HG02571 (cell line): ENCODE data around the gene HMOX1.
"Not testable (repeated sequence)": the region's sequence is repeated elsewhere in the genome, so short reads cannot be mapped to it uniquely, and the experiment has no call there.

Experiments used
- ATAC-seq: cut with Tn5 transposase; IDR thresholded peaks from one replicate; pipeline ENCODE4 v1.9.1; 2021; ENCODE audit warnings: mild to moderate bottlenecking, moderate library complexity; ENCODE audit not compliant: unreplicated experiment

HMOX1 gene

DNA sequence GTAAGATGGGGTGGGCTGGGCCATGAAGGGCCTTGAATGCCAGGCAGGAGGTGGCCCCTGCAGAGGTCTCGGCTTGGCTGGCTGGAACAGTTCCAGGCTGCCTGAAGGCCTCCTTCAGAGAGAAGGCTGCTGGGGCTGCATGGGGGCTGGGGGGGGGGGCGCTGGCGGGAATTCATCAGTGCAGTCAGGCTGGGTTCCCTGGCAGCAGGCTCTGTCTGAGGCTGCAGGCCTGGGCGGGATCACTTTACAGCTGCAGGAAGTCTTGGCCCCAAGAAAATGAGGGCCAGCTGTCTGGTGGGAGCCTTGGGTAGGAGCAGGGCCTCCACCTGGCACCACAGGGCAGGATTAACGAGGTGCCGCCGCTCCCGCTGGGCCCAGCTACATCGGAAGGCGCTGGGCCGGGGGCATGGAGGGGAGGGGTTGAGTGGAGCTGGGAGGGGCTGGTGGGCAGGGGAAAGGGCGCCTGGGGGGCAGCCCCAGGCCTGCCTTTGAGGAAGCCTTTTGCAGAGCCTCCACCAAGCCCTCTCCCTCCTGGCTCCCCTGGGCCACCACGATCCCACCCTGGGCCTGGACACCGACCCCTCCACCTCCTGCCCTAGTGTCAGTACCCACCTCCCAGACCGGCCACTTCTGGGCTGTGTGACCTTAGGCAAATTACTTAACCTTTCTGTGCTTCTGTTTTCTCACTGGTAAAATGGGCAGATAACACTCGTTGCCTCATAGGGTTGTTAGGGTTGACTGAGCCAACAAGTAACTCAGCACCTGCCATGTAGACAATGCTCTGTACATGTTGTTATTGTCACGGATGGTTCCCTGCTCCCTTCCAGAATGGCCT, 31.0 kb upstream of the HMOX1 start:
- no peak for ATAC-seq

DNA sequence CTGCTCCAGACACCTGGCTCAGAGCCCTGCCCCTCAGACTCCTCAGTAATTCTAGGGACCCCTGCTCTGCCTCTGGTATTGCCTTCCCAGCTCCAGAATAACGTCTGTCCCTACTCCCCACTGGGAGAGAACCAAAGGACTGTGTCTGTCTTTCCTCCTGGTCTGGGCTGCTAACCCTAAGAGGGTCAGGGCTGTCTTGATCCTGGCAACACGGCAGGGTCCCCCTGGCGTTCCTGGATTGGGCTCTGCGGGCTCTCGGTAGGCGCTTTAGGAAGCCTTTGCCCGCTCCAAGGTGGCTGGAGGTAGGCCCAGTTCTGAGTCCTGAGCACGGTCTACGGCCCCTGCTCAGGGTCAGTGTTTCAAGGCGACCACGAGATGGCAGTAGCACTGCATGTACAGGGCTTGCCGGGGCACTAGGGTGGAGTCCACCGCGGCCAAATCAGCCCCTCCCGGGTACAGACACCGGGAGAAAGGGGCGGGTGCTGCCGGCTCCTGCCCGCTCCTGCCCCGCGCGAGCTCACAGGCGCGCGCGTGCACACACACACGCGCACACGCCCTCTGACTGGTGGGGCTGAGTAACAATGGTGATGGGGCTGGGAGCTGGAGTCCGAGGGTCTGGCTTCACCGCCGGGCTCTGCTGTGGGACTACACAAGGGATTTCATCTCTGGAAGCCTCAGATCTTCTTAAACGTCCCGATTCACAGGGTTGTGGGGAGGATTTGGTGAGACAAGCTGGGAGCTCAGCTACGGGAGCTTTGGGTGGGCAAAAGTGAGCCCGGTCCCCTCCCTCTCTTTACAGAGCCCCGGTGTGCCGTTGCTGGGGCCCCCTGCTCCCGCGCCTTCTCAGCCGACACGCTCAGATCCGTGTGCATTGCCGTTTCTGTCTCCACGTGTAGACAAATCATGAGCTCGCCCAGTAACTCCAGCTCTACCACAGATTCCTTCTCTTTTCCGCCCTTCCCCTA, 30.1 kb upstream of the HMOX1 start:
- no peak for ATAC-seq

GRCh38 chr22:35352214-35353111, 28.4 kb upstream of the HMOX1 start:
- ATAC-seq = peak; percentile 39

GRCh38 chr22:35353318-35353717, 27.6 kb upstream of the HMOX1 start:
- no peak for ATAC-seq

DNA sequence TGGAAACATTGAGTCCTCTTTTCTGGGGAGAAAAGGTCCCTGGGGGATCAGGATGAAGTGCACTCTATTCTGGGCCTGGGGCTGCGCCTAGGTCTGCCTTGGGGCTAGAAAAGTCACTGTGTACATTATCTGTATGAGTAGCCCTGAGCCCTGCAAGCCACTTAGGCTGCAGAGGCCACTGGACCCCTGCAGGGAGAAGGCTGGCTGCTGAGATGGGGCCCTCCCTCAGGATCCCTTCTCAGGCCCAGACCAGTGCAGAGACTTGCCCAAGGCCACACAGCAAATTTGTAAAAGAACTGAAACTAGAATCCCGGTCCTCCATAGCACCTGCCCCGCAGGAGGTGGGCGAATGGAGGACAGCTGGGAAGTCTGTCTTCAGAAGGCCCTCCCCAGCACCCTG, 26.8 kb upstream of the HMOX1 start:
- ATAC-seq = no peak

GRCh38 chr22:35357883-35358621, 22.8 kb upstream of the HMOX1 start:
- ATAC-seq = no peak

DNA sequence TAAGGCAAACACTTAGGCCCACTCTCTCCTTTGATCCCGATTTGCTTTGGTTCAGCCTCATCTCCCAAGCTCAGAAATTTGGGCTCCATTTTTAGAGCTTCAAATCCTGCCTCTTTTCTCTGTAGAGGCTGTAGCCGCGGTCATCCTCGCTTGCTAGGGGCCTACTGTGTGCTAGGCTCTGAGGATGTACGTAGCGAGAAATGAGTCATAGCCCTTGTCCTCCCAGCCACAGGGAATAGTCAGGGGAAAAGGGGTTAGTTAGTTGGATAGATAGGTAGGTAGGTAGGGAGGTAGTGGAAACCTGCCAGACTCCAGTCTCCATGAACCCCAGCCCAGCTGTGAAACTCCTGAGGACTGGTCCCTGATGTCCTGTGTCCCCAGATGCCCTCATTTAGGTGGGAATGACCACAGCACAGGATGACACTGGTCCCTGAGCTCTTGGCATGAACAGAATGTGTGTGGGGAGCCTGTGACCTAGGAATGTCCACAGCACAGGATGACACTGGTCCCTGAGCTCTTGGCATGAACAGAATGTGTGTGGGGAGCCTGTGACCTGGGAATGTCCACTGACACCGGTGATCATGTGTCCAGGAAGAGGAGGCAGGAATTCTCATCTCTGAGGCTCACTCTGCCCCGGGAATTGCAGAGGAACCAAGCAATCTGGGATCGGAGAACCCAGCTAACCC, 21.4 kb upstream of the HMOX1 start:
- ATAC-seq = no peak

DNA sequence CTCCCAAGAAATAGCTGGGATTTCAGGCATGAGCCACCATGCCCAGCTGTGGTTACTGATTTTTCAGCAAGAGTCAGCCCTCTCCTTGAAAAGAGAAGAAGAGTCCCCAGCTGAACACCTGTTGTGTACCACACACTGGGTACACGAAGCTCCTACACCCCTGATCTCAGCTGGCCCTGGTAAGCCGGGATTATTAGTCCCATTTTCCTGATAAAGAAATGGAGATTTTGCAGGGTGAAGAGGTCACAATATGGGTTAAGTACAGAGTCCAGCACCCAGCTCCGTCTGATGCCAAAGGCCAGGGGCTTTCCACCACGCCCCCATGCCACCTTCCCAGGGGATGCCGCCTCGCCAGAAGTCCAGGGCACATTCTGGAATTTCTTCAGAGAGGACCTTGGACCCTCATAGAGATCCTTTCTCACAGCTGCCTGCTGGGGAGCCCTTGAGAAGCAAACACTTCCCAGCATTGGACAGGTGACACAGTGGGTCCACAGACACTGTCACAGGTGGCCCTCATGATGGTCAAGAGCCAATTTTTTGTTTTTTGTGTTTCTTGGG, 19.8 kb upstream of the HMOX1 start:
- no peak for ATAC-seq

DNA sequence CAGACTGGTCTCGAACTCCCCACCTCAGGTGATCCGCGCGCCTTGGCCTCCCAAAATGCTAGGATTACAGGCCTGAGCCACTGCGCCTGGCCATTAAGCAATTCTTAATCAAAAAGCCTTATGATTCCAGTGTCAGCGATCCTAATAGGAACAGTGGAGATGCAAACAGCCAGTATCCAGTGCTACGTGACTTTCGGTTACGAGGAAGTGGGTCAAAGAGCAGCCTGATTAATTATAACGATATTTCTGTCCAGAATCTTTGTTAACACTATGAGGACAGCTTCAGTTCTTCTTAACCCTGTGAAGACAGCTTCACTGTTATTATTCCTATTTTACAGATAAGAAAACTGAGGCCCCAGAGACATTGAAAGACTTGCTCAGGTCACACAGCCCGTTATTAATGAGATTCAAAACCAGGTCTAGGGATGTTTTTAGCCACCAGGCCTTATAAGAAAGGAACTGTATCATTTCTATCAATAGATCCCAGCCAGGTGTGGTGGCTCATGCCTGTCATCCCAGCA, 17.3 kb upstream of the HMOX1 start:
- ATAC-seq = no peak

DNA sequence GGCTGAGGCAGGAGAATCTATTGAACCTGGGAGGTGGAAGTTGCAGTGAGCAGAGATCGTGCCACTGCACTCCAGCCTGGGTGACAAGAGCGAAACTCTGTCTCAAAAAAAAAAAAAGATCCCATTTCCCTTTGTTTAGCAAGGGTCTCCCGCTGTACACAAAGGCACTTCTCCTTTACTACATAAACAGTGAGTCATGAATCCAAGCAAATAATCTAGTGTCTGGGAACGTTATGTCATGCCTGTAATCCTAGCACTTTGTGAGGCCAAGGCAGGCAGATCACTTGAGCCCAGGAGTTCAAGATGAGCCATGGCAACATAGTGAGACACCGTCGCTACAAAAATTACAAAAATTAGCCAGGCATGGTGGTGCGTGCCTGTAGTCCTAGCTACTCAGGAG, 16.7 kb upstream of the HMOX1 start:
- ATAC-seq = not testable (repeated sequence)

GRCh38 chr22:35367331-35367886, 13.5 kb upstream of the HMOX1 start:
- no peak for ATAC-seq

GRCh38 chr22:35368386-35368785, 12.5 kb upstream of the HMOX1 start:
- no peak for ATAC-seq

- no peak for ATAC-seq
Measured at GRCh38 chr22:35369996-35370395, 10.9 kb upstream of the HMOX1 start.

DNA sequence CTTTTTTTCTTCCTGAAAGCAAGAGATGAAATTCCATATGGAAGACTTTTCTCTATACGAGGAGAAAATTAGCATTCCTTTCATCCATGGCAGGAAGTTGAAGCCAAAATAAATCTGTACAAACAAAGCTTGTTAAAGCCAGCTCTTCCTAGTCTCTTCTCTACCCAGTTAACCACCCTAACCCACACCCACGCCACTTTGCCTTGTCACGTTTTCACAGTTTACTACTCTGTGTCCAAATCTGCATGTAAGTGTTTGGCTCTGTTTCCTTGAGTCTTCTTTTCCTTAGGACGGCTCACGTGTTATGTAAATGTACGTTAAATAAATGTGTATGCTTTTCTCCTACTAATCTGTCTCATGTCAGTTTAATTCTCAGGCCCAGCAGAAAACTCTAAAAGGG, 7.1 kb upstream of the HMOX1 start:
- ATAC-seq = no peak

GRCh38 chr22:35375031-35375430, 5.9 kb upstream of the HMOX1 start:
- no peak for ATAC-seq

- ATAC-seq = no peak
Measured at GRCh38 chr22:35375526-35375925, 5.4 kb upstream of the HMOX1 start.

DNA sequence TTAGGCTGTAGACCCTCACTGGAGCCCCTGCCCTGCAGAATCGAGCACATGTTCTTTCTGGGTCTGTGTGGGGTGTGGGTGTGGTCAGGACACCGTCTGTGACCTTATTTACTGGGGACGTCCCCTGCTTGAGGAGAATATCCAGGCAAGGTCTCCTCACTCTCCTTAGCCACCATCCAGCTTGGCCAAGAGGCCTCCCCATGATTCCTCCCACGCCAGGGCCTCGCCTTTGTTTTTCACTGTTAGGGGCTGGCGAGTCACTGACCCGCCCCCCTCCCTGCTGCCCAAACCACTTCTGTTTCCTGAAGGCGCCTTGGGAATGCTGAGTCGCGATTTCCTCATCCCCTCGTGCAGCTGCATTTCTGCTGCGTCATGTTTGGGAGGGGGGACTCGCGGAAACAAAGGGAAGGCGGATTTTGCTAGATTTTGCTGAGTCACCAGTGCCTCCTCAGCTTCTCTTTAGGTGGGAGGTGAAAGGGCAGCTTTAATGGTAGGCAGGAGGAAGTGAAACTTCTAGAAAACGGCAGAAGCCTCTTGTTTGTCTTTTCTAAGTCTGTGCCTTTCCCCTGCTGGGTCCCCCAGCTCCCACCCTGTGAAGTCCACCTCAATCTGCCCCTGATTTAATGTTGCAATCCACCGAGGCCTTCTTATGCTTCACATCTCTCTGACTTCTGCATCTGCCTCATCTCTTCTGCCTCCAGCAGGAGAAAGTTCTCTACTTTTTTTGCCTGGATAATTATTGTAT, 4.0 kb upstream of the HMOX1 start:
- peak; percentile 57 for ATAC-seq

- ATAC-seq = no peak
Measured at GRCh38 chr22:35377735-35378134, 3.2 kb upstream of the HMOX1 start.
